Osteoblast (primary cell): ENCODE measurements around the gene DHRS13. TPM values are rescaled to one million over a fixed set of nuclear protein-coding genes. Genes with fewer than 3 reads are reported as not detected.

Experiments used
- DNase-seq: peaks from one replicate; pipeline ENCODE4 v3.0.0; 2011; ENCODE audit warnings: low spot score, mixed read lengths; ENCODE audit not compliant: insufficient read length; ENCODE audit errors: missing footprints
- H2AFZ ChIP-seq: 2 replicates; pipeline ENCODE4 v1.6.0; 2011; ENCODE audit warnings: mild to moderate bottlenecking, low read length
- H3K27ac ChIP-seq: 2 replicates; pipeline ENCODE4 v1.5.1; 2011; ENCODE audit warnings: mild to moderate bottlenecking, low read depth, low read length, moderate library complexity
- H3K27me3 ChIP-seq: 2 replicates; pipeline ENCODE4 v1.6.0; 2012; ENCODE audit warnings: mild to moderate bottlenecking, control low read depth, inconsistent platforms, low read length, moderate library complexity; ENCODE audit not compliant: insufficient read depth
- H3K36me3 ChIP-seq: 2 replicates; pipeline ENCODE4 v1.5.1; 2011; ENCODE audit warnings: mild to moderate bottlenecking, low read length, control low read depth, moderate library complexity; ENCODE audit not compliant: insufficient read depth
- H3K4me1 ChIP-seq: 2 replicates; pipeline ENCODE4 v1.5.1; 2011; ENCODE audit warnings: mild to moderate bottlenecking, low read length, control low read depth, moderate library complexity; ENCODE audit not compliant: insufficient read depth
- H3K4me2 ChIP-seq: 2 replicates; pipeline ENCODE4 v1.6.0; 2011; ENCODE audit warnings: mild to moderate bottlenecking, low read length; ENCODE audit not compliant: insufficient read depth
- H3K4me3 ChIP-seq: fragments of 200-600 bp; sonication (generic); 3 replicates; pipeline ENCODE4 v1.5.1; 2012; ENCODE audit warnings: mild to moderate bottlenecking, low read length, inconsistent platforms; ENCODE audit not compliant: insufficient read depth
- H3K79me2 ChIP-seq: 2 replicates; pipeline ENCODE4 v1.6.0; 2012; ENCODE audit warnings: mild to moderate bottlenecking, low read length, control low read depth, inconsistent platforms; ENCODE audit not compliant: insufficient read depth
- H3K9me3 ChIP-seq: 2 replicates; pipeline ENCODE4 v1.5.1; 2011; ENCODE audit warnings: low read depth, low read length, control low read depth
- H4K20me1 ChIP-seq: 2 replicates; pipeline ENCODE4 v1.6.0; 2012; ENCODE audit warnings: mild to moderate bottlenecking, low read length, control low read depth; ENCODE audit not compliant: insufficient read depth
- total RNA-seq: library from RNA; depleted of rRNA; stranded (reverse); fragments of >200 nt; gene quantifications from 2 replicates; pipeline ENCODE4 v1.2.3, GENCODE V29; 2012
- TF ChIP-seq, protein P1 (sequence below): IDR thresholded peaks from 2 replicates; pipeline ENCODE4 v1.5.1; 2011; ENCODE audit warnings: mild to moderate bottlenecking, low read depth, low read length, moderate library complexity; ENCODE audit errors: extremely low read depth

Gene DHRS13
- total RNA-seq, 1 donor: 6.2 TPM

DNA sequence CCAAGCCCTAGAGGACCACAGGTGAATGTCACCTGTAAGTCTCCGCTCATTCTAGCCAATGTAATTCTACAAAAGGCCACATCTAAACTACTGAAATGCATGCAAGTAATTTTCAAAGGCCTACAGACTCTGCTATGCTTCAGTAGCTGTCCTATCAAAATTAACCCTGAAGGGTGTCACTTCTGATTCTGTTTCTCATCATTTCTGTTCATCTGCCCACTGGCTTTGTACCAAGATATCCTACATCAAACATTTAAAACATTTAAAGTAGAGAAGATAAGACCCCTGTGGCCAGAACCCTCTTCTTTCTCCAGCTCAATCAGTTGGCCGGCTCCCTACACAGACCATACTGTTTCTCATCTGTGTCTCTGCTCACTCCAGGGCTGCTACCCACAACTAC lies 26.9 kb upstream of the DHRS13 start:
- no peak for DNase-seq
- Histone ChIP-seq H3K79me2 (peaks cover 90% of the 10 kb centered on the region), H3K27ac (no peak overlapping the region), H3K9me3 (peaks cover 3% of the 10 kb centered on the region), H4K20me1 (peaks cover 65% of the 10 kb centered on the region), H3K4me2 (no peak overlapping the region), H3K27me3 (no peaks in the 10 kb centered on the region), H3K4me1 (peaks cover 11% of the 10 kb centered on the region), H2AFZ (no peak overlapping the region), H3K4me3 (no peak overlapping the region), H3K36me3 (peaks cover 7% of the 10 kb centered on the region)
- TF ChIP-seq, protein P1, sequence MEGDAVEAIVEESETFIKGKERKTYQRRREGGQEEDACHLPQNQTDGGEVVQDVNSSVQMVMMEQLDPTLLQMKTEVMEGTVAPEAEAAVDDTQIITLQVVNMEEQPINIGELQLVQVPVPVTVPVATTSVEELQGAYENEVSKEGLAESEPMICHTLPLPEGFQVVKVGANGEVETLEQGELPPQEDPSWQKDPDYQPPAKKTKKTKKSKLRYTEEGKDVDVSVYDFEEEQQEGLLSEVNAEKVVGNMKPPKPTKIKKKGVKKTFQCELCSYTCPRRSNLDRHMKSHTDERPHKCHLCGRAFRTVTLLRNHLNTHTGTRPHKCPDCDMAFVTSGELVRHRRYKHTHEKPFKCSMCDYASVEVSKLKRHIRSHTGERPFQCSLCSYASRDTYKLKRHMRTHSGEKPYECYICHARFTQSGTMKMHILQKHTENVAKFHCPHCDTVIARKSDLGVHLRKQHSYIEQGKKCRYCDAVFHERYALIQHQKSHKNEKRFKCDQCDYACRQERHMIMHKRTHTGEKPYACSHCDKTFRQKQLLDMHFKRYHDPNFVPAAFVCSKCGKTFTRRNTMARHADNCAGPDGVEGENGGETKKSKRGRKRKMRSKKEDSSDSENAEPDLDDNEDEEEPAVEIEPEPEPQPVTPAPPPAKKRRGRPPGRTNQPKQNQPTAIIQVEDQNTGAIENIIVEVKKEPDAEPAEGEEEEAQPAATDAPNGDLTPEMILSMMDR: no peak

DNA sequence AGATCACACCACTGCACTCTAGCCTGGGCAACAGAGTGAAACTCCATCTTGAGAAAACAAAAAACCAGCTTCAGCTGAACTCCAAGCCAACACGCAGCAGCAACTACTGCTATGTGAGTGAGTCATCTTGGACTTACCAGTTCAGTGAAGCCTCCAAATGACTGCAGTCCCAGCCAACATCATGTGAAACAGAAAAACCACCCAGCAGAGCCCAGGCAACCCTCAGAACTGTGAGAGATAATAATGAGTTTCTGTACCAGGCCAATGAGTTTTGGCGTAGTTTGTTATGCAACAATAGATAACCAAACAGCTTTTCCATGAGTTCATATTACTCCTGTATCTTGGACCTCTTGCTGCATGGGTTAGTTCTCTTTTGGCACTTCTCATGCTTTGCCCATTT lies 25.2 kb upstream of the DHRS13 start:
- no peak for DNase-seq
- Histone ChIP-seq H3K27me3 (no peaks in the 10 kb centered on the region), H3K4me1 (peaks cover 11% of the 10 kb centered on the region), H3K36me3 (peaks cover 19% of the 10 kb centered on the region), H3K4me3 (no peak overlapping the region), H2AFZ (no peak overlapping the region), H3K79me2 (peaks cover 84% of the 10 kb centered on the region), H3K9me3 (peaks cover 3% of the 10 kb centered on the region), H3K4me2 (no peak overlapping the region), H3K27ac (peak overlapping the region; percentile 15), H4K20me1 (peaks cover 61% of the 10 kb centered on the region)
- TF ChIP-seq, protein P1: no peak

DNA sequence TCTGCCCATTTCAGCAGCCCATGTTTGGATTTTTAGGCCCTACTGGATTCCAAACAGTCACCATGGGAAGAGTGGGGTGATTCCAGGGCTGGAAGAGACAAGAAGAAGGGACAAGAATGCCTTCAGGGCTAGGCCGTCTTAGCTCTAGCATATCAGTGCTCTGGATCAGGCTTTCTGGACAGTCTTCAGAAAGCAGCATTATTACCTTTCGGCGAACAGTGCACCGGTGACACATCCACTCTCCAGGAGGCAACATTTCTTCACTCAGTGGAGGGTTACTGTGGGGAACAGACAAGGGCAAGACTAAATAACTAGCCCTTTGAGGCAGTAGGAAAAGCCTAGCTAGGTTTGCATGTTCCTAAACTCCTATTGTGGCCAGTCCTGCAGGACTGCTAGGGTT lies 23.9 kb upstream of the DHRS13 start:
- Histone ChIP-seq H3K79me2 (peaks cover 77% of the 10 kb centered on the region), H3K9me3 (peaks cover 3% of the 10 kb centered on the region), H3K4me1 (peaks cover 11% of the 10 kb centered on the region), H2AFZ (no peak overlapping the region), H3K27ac (peak overlapping the region; percentile 54), H3K4me2 (no peak overlapping the region), H3K4me3 (no peak overlapping the region), H3K27me3 (no peaks in the 10 kb centered on the region), H4K20me1 (peaks cover 50% of the 10 kb centered on the region), H3K36me3 (peaks cover 30% of the 10 kb centered on the region)
- TF ChIP-seq, protein P1: no peak
- no peak for DNase-seq

DNA sequence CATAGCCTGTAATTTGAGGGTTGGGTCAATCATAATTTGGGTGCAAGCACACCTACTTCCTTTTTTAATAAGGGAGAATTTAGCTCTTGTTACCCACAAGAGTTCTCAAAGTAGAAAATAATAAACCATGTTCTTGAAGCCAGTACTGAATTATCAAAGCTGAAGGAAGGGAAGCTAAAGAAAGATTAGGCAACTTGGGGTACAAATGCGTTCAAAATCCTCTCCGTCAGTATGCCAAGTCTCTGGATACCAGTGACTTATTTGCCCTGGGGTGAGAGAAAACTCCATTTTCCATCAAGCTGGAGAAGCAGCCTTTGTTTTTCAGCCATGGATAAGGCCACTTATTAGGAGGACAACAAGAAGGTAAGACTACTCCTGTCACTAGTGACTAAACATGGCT lies 23.5 kb upstream of the DHRS13 start:
- H3K4me1 ChIP-seq: peaks cover 11% of the 10 kb centered on the region
- peaks cover 3% of the 10 kb centered on the region for H3K9me3 ChIP-seq
- H2AFZ ChIP-seq: no peak overlapping the region
- no peaks in the 10 kb centered on the region for H3K27me3 ChIP-seq
- H4K20me1 ChIP-seq: peaks cover 49% of the 10 kb centered on the region
- peaks cover 76% of the 10 kb centered on the region for H3K79me2 ChIP-seq
- H3K4me3 ChIP-seq: no peak overlapping the region
- H3K36me3 ChIP-seq: peaks cover 34% of the 10 kb centered on the region
- H3K27ac ChIP-seq: peak overlapping the region; percentile 54
- H3K4me2 ChIP-seq: no peak overlapping the region
- DNase-seq: no peak
- TF ChIP-seq, protein P1: no peak
